GM18868 (cell line): ENCODE results near the gene PRKAR2A.
"Not testable (repeated sequence)": the region's sequence is repeated elsewhere in the genome, so short reads cannot be mapped to it uniquely, and the experiment has no call there.

ENCODE experiments used
- ATAC-seq: cut with Tn5 transposase; IDR thresholded peaks from one replicate; pipeline ENCODE4 v1.9.1; 2021; ENCODE audit warnings: mild to moderate bottlenecking, moderate library complexity; ENCODE audit not compliant: unreplicated experiment

The PRKAR2A gene

GRCh38 chr3:48735075-48735767 lies 112.5 kb downstream of the PRKAR2A start:
- ATAC-seq = not testable (repeated sequence)

- not testable (repeated sequence) for ATAC-seq
These were observed 113.1 kb downstream of the PRKAR2A start for GRCh38 chr3:48734541-48734940.

DNA sequence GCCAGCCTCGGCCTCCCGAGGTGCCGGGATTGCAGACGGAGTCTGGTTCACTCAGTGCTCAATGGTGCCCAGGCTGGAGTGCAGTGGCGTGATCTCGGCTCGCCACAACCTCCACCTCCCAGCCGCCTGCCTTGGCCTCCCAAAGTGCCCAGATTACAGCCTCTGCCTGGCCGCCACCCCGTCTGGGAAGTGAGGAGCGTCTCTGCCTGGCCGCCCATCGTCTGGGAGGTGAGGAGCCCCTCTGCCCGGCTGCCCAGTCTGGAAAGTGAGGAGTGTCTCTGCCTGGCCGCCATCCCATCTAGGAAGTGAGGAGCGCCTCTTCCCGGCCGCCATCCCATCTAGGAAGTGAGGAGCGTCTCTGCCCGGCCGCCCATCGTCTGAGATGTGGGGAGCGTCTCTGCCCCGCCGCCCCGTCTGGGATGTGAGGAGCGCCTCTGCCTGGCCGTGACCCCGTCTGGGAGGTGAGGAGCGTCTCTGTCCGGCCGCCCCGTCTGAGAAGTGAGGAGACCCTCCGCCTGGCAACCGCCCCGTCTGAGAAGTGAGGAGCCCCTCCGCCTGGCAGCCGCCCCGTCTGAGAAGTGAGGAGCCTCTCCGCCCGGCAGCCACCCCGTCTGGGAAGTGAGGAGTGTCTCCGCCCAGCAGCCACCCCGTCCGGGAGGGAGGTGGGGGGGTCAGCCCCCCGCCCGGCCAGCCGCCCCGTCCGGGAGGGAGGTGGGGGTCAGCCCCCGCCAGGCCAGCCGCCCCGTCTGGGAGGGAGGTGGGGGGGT lies 113.7 kb downstream of the PRKAR2A start:
- not testable (repeated sequence) for ATAC-seq

DNA sequence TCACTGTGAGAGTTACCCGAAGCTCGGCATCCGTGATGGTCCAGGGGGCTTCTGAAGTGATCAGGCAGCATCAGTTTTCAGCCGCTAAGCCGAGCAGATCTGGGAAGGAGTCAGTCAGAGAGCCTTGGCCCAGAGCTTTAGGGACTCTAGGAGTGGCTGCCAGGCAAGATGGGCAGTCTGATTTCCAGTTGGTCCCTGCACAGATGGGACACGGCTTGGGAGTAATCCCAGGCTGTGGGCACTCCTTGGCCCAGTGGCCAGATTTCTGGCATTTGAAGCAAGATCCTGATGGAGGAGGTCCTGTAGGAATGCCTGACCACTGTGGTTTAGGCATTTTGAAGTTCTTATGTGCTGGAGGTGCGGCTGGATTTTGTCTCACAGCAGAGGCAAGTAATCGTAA lies 120.2 kb downstream of the PRKAR2A start:
- ATAC-seq = no peak

DNA sequence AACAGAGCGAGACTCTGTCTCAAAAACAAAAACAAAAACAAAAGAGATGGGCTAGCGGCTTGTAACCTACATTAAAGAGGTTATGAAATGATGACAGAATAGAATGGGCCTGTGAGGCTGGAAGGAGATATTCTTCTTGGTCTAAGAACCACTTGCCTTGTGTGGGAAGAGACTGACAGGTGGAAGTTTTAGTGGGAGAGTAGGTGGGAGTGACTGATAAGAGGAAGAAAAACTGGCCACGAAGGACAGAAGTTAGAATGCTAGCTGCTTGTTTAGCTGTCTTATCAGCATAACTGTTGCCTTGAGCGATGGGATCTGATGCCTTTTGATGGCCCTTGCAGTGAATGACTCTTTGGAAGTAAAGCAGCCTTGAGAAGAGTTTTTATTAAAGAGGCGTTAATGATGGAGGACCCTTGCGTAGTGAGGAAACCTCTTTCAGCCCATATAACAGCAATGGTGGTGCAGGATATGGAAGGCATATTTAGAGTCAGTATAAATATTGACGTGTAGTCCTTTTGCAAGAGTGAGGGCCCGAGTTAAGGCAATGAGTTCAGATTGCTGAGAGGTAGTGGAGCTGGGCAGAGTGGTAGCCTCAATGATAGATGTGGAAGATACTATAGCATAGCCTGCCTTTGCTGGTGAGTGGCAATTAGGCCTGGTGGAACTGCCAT lies 122.4 kb downstream of the PRKAR2A start:
- not testable (repeated sequence) for ATAC-seq

- ATAC-seq = no peak
These were observed 123.9 kb downstream of the PRKAR2A start for GRCh38 chr3:48723725-48724124.

- ATAC-seq = not testable (repeated sequence)
These were observed 124.4 kb downstream of the PRKAR2A start for GRCh38 chr3:48723293-48723692.

DNA sequence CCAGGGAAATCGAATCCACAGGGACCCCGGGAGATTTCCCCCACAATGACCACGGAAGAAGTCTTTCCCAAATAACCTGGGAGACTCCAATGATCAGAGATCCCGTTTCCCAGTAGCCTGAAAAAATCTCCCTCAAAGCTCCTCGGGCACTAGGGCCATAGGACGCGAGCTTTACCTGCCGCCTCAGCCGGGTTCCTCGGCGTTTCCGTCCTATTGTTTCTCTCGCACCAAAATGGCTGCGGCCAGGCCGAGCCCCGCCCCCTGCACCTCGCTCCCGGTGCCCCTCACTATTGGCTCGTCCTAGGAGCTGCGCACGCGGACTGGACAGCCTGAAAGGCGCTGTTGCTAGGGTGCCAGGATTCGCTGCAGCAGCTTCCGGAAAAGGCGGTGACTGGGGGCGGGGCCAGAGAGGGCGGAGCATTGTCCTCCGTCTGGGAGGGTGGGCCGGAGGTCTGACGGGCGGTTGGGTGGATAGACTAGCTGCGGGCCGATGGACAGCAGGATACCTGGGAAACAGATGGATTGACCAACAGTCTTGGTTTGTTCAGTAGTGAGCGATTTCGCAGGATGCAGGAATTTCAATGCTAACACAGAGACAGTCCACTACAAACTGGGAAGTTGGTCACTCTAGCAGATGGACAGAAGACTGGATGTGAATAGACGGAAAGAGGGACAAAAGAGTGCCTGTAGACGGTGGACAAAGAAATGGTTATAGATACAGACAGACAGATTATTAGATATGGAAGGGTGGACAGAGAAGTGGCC lies 130.5 kb downstream of the PRKAR2A start, which contains the start of gene IP6K2:
TSS of gene IP6K2 (minus strand) at position 240 of the 765 bp plus-strand sequence. CDS start 21,930 bp downstream, outside the sequence.
- peak; percentile 97 for ATAC-seq

DNA sequence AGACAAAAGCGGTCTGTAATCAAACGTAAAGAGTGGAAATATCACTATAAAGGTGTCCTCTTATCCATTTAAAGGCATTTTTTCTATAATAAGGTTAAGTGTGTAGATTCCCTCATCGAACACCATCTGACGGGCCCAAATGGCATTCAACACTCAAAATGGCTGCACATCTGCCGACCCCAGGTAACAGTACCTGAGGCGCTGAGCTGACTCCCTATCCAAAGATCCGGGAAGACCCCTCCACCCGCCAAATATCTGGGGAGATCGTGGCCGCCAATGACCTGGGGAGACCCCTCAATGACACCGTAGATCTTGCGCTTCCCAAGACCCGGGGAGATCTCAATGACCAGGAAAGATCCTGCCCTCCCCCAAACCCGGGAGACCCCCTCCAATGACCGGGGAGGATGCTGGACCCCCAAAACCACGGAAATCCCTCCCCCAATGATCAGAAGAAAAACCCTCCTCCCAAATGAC lies 131.1 kb downstream of the PRKAR2A start:
- ATAC-seq = no peak

DNA sequence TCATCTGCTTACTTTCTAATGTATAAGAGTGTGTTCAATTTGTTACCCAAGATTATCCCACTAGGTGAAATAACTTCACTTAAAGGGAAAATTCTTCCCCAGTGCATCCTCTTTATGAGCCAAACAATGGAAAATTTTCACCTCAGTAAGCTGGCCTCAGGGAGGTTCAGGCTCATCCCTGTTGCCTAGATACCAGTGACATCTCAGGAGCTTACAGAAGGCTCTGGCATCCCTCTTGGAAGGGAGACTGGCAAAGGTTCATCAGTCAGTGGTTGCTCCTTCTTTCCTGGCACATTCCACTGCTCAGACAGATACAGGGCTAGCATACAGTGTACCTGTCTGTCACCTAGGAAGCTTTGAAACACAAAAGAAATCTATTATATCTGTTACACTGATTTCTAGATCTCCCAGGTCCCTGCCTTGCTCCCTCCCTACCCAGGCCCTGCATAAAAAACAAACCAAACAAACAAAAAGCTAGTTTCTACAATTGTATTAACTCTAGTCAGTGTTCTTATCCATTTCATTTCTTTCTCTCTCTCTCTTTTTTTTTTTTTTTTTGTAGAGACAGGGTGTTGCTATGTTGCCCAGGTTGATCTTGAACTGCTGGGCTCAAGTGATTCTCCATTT lies 132.4 kb downstream of the PRKAR2A start:
- ATAC-seq = no peak

DNA sequence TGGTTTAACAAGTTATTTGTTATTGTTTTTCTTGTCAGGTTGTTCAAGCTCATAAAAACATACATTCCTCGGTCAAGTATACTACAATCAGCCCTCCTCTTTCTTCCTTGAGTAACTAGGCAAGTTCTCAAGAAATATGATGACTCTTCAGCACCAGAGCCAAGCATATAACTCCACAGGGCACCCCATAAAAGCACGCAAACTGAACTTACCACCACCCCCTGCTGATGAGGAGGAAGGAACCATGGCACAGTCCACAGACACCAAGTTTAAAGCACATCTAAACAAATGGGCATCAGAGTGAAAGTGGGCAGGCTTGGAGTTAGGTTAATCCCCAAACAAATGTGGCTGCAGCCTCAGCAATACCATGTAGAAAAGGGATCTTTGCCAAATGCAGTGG lies 135.9 kb downstream of the PRKAR2A start:
- no peak for ATAC-seq

- ATAC-seq = no peak
These were observed 138.6 kb downstream of the PRKAR2A start for GRCh38 chr3:48709051-48709461.

DNA sequence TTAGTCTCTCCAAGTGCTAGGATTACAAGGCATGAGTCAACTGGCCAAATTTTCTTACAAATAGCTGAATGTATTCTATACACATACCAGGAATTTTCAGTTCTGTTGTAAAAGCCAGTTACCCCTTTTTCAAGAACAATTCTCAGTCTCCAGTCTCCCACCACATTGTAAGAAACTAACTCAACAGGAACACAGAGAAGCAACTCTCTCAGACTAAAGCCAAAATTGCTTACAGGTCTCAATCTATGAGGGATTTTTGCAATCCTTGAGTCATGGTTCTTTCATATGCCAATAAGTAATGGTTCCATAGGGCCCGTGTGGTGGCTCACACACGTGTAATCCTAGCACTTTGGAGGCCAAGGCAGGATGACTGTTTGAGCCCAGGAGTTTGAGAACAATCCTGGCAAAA lies 139.2 kb downstream of the PRKAR2A start:
- no peak for ATAC-seq

DNA sequence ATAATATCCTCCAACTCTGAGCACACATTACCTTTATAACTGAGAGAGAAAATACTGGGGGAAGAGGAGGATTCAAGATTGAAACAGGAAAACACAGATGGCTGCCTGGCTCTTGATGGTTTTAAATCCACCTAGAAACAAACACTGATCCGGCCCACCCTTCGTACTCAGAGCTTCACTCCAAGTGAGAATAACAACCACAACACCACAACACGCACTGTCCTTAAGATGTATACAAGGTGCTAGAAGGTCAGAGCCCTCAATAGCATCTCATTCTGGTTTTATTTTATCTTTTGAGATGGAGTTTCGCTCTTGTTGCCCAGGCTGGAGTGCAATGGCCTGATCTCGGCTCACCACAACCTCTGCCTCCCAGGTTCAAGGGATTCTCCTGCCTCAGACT lies 140.5 kb downstream of the PRKAR2A start:
- ATAC-seq = no peak

DNA sequence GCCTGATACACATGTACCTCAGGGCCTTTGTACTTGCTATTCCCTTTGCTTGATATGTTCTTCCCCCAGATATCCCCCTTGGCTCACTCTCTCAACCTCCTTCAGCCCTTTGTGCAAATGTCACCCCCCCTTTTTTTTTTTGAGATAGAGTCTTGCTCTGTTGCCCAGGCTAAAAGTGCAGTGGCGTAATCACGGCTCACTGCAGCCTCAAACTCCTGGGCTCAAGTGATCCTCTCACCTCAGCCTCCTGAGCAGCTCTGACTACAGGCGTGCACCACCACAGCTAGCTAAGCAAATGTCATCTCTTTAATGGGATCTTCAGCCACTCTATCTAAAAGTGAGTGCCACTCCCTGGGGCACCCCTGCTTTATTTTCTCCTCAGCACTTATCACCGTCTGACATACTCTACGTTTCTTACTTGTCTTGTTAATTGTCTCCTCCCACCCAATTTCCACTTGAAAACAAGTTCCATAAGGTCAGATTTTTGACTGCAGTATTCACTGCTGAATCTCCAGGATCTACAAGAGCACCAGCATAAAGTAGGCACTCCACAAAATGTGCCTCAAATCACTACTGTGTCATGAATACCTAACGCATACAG lies 145.3 kb downstream of the PRKAR2A start:
- ATAC-seq = no peak

- ATAC-seq = no peak
These were observed 146.8 kb downstream of the PRKAR2A start for GRCh38 chr3:48700731-48701405.

DNA sequence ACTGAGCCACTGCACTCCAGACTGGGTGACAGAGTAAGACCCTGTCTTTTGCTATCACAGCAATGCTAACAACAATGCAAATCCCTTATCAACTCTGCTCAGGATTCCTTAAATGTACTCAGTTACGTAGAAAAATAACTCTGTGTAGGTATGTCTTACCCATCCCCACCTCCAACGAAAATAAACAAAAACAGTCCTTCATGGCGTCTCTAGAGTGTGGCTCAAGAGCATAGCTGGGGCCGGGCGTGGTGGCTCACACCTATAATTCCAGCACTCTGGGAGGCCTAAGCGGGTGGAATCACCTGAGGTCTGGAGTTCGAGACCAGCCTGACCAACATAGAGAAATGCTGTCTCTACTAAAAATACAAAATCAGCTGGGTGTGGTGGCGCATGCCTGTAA lies 148.8 kb downstream of the PRKAR2A start:
- no peak for ATAC-seq

GRCh38 chr3:48697952-48698351 lies 149.7 kb downstream of the PRKAR2A start:
- ATAC-seq = no peak

- no peak for ATAC-seq
These were observed 151.1 kb downstream of the PRKAR2A start for GRCh38 chr3:48696601-48697000.
